SU-DHL-6 (cell line): ENCODE results near the gene FAH.

Experiments
- H2AFZ ChIP-seq: fragments of 200-600 bp; sonication (generic); 2 replicates; pipeline ENCODE4 v1.6.1; 2014; ENCODE audit warnings: low read depth, mild to moderate bottlenecking, moderate library complexity, mixed read lengths, antibody characterized with exemption, low read length; ENCODE audit not compliant: severe bottlenecking
- H3F3A ChIP-seq: fragments of 200-600 bp; shearing (Covaris generic); 2 replicates; pipeline ENCODE4 v1.6.0; 2016; ENCODE audit warnings: antibody characterized with exemption, mild to moderate bottlenecking; ENCODE audit not compliant: insufficient read depth
- H3K27ac ChIP-seq: fragments of 200-600 bp; sonication (generic); 2 replicates; pipeline ENCODE4 v1.5.1; 2016; ENCODE audit warnings: low read depth, mild to moderate bottlenecking, low read length, moderate library complexity, mixed read lengths
- H3K27me3 ChIP-seq: fragments of 200-600 bp; sonication (generic), shearing (Covaris generic); 2 replicates; pipeline ENCODE4 v1.6.0; 2014; ENCODE audit warnings: mild to moderate bottlenecking, low read length
- H3K36me3 ChIP-seq: fragments of 200-600 bp; sonication (generic); 2 replicates; pipeline ENCODE4 v1.6.1; 2014; ENCODE audit warnings: mild to moderate bottlenecking, low read length, mixed read lengths
- H3K4me2 ChIP-seq: fragments of 300-600, 200-600 bp; shearing (Covaris generic), sonication (generic); 2 replicates; pipeline ENCODE4 v1.6.0; 2014; ENCODE audit warnings: low read length, low read depth, mild to moderate bottlenecking; ENCODE audit not compliant: poor library complexity, severe bottlenecking
- H3K4me3 ChIP-seq: fragments of 200-600 bp; sonication (generic); 2 replicates; pipeline ENCODE4 v1.5.1; 2014; ENCODE audit warnings: antibody characterized with exemption, low read length, mild to moderate bottlenecking, mixed read lengths; ENCODE audit not compliant: insufficient read depth, poor library complexity, severe bottlenecking
- H3K79me2 ChIP-seq: fragments of 200-600 bp; sonication (generic); 2 replicates; pipeline ENCODE4 v1.6.1; 2014; ENCODE audit warnings: mild to moderate bottlenecking, low read length, moderate library complexity; ENCODE audit not compliant: insufficient read depth
- H3K9ac ChIP-seq: fragments of 200-600 bp; sonication (generic); 2 replicates; pipeline ENCODE4 v1.7.0; 2014; ENCODE audit warnings: mild to moderate bottlenecking, low read length
- H3K9me2 ChIP-seq: fragments of 200-600 bp; sonication (generic); replicated peaks from 2 replicates; pipeline ENCODE4 v1.6.1; 2014; ENCODE audit warnings: low read length; ENCODE audit not compliant: insufficient read depth
- H3K9me3 ChIP-seq: fragments of 200-600 bp; sonication (generic); 2 replicates; pipeline ENCODE4 v1.6.1; 2014; ENCODE audit warnings: low read length, mixed read lengths; ENCODE audit not compliant: insufficient read depth
- H4K20me1 ChIP-seq: fragments of 200-600 bp; sonication (generic); 2 replicates; pipeline ENCODE4 v1.6.1; 2014; ENCODE audit warnings: low read depth, mild to moderate bottlenecking, antibody characterized with exemption, low read length, moderate library complexity, mixed read lengths
- EZH2phosphoT487 ChIP-seq: fragments of 200-600 bp; sonication (generic), shearing (Covaris generic); conservative IDR thresholded peaks from 2 replicates; pipeline ENCODE4 v1.6.1; 2018; ENCODE audit warnings: mild to moderate bottlenecking, antibody characterized with exemption, low read length, moderate library complexity, mixed read lengths
- TF ChIP-seq, protein P1 (sequence below): fragments of 200-600 bp; sonication (generic); IDR thresholded peaks from one replicate; pipeline ENCODE4 v1.5.1; 2017; ENCODE audit warnings: antibody characterized with exemption, mild to moderate bottlenecking, low read length, moderate library complexity; ENCODE audit not compliant: insufficient read depth, poor library complexity, severe bottlenecking

FAH gene

DNA sequence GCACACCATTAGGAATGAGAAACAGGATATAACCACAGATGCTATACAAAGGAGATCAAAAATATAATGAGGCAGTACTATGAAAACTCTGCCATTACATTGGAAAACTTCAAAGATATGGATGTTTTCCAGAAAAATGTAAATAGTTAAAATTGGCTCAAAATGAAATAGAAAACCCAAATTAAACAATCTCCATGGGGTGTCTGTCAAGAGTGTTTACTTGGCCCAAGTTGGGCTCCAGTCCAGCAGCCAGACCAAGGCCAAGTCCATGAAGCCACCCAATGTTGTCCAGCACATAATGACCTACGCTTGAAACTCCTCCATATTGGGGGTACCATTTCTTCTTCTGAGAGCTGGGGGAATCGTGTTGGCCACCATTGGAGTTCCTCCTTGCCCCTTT is 62.1 kb downstream of the FAH start:
- H2AFZ ChIP-seq: no peak overlapping the region
- H3K36me3 ChIP-seq: no peaks in the 10 kb centered on the region
- H4K20me1 ChIP-seq: no peaks in the 10 kb centered on the region
- H3K4me2 ChIP-seq: no peak overlapping the region
- no peaks in the 10 kb centered on the region for H3K9me2 ChIP-seq
- TF ChIP-seq, protein P1, sequence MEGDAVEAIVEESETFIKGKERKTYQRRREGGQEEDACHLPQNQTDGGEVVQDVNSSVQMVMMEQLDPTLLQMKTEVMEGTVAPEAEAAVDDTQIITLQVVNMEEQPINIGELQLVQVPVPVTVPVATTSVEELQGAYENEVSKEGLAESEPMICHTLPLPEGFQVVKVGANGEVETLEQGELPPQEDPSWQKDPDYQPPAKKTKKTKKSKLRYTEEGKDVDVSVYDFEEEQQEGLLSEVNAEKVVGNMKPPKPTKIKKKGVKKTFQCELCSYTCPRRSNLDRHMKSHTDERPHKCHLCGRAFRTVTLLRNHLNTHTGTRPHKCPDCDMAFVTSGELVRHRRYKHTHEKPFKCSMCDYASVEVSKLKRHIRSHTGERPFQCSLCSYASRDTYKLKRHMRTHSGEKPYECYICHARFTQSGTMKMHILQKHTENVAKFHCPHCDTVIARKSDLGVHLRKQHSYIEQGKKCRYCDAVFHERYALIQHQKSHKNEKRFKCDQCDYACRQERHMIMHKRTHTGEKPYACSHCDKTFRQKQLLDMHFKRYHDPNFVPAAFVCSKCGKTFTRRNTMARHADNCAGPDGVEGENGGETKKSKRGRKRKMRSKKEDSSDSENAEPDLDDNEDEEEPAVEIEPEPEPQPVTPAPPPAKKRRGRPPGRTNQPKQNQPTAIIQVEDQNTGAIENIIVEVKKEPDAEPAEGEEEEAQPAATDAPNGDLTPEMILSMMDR: no peak
- TF ChIP-seq EZH2phosphoT487: no peak
- H3K9me3 ChIP-seq: no peaks in the 10 kb centered on the region
- no peak overlapping the region for H3K27ac ChIP-seq
- no peaks in the 10 kb centered on the region for H3K27me3 ChIP-seq
- no peak overlapping the region for H3K4me3 ChIP-seq
- H3K9ac ChIP-seq: no peak overlapping the region
- no peaks in the 10 kb centered on the region for H3K79me2 ChIP-seq
- no peaks in the 10 kb centered on the region for H3F3A ChIP-seq

DNA sequence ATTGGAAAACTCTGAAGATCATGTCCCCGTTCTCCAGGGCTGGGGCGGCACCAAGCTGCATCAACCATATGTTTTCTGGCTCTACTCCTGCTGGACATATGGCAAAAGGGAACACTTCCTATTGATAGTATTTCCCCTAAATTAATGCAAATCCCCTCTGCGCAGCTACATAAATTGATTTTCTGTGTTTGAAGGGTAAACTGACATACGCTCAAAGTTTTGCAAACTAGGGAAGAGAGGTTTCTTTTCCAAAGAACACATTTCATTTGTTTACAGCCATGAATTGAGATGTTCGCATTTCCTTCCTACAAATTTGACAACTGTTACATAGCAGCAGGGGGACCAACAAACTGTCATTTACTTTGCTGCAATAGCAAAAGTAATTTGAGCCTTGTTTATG is 63.3 kb downstream of the FAH start:
- Histone ChIP-seq H3K9ac (no peak overlapping the region), H3K9me2 (no peaks in the 10 kb centered on the region), H3K27me3 (no peaks in the 10 kb centered on the region), H2AFZ (no peak overlapping the region), H3F3A (no peaks in the 10 kb centered on the region), H3K4me3 (no peak overlapping the region), H3K79me2 (no peaks in the 10 kb centered on the region), H3K27ac (no peak overlapping the region), H3K4me2 (no peak overlapping the region), H4K20me1 (no peaks in the 10 kb centered on the region), H3K9me3 (no peaks in the 10 kb centered on the region), H3K36me3 (no peaks in the 10 kb centered on the region)
- no peak for TF ChIP-seq EZH2phosphoT487
- TF ChIP-seq, protein P1: no peak

DNA sequence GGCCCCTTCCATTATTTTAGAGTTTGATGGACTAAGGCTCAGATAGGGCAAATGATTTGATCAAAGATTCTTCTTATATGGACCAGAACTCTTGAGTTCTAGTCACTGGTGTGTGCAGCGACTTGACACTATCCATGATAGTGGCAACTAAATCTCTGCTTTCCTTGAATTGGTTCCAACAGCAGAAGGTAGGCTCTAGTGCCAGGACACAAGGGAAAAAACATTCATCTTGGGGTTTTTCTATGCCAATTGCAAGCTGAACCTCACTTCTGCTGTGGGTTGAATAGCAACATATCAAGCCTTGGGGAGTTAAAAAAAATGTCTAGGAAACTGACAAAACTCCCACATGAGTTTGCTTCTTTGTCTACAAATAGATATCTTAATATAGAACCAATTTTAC is 64.1 kb downstream of the FAH start:
- Histone ChIP-seq H2AFZ (no peak overlapping the region), H3K36me3 (no peaks in the 10 kb centered on the region), H3K9me3 (no peaks in the 10 kb centered on the region), H4K20me1 (no peaks in the 10 kb centered on the region), H3K9me2 (no peaks in the 10 kb centered on the region), H3K9ac (no peak overlapping the region), H3F3A (no peaks in the 10 kb centered on the region), H3K27me3 (no peaks in the 10 kb centered on the region), H3K27ac (no peak overlapping the region), H3K79me2 (no peaks in the 10 kb centered on the region), H3K4me3 (no peak overlapping the region), H3K4me2 (no peak overlapping the region)
- TF ChIP-seq EZH2phosphoT487: no peak
- TF ChIP-seq, protein P1: no peak

DNA sequence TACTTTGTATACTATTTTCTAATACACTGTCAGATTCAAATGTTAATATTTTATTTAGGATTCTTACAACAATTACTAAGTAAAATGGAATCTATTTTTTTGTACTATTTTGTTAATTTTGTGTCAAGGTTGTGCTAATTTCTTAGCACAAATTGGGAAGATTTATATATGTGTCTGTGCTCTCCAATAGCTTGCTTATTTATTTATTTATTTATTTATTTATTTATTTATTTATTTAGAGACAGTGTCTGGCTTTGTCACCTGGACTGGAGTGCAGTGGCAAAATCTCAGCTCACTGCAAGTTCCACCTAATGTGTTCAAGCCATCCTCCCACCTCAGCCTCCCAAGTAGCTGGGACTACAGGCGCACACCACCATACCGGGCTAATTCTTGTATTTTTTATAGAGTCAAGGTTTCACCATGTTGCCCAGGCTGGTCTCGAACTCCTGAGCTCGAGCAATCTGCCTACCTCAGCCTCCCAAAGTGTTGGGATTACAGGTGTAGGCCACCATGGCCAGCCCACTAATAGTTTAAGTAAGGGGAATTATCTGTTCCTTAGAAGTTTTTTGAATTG is 64.6 kb downstream of the FAH start:
- Histone ChIP-seq H3K9me3 (no peaks in the 10 kb centered on the region), H3K27me3 (no peaks in the 10 kb centered on the region), H3K4me2 (no peak overlapping the region), H4K20me1 (no peaks in the 10 kb centered on the region), H3K9ac (no peak overlapping the region), H3K9me2 (no peaks in the 10 kb centered on the region), H3K36me3 (no peaks in the 10 kb centered on the region), H3K79me2 (no peaks in the 10 kb centered on the region), H3K4me3 (no peak overlapping the region), H3K27ac (no peak overlapping the region), H3F3A (no peaks in the 10 kb centered on the region), H2AFZ (no peak overlapping the region)
- TF ChIP-seq, protein P1: no peak
- TF ChIP-seq EZH2phosphoT487: no peak
